Fibroblast of upper back skin (primary cell): Measurements from ENCODE around the gene ISL2.

ENCODE experiments used
- DNase-seq: peaks from one replicate; pipeline ENCODE4 v3.0.0-alpha.2; 2013

The ISL2 gene

DNA sequence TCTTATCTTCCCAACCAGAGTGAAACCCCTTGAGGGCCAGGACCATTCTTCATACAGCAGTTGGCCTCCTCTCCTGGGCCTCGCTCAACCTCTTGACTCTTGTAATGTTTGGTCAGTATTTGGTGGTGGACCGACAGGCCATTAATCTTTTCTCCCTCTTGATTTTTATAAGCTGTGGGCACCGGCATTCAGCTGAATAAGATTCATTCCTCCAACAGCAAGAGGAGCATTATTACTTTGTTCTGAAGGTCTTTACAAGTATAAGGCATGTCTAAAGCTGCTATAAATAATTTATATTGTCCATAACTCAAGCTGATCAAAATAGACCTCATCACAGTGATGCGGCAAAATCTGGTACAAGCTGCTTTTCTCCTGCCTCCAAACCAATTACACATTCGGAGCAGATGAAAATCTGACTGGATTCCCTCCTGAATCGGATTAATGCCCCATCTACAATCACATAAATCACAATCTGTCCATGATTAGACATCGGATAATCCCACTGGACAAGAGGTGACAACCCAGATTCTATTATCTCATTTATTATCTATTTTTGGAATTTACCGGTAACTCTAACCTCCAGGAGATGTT, 8.4 kb upstream of the ISL2 start:
- no peak for DNase-seq

DNA sequence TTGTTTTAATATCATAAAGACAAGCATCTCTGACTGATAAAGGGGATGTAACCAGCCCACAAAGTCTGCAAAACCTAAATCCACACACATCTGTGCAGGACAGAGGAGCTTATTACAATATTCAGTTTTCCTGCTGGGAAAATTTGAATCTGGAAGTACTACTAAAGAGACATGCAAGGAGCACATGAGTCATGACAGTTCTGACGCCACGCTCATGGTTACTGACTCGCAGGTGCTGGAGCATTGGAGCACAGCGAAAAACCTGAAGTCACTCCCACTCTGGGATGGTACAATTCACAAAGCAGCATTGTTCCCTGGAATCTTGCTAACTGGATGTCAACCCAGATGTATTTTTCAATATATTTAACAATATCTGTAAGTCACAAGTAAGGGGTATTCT, 7.6 kb upstream of the ISL2 start:
- no peak for DNase-seq

DNA sequence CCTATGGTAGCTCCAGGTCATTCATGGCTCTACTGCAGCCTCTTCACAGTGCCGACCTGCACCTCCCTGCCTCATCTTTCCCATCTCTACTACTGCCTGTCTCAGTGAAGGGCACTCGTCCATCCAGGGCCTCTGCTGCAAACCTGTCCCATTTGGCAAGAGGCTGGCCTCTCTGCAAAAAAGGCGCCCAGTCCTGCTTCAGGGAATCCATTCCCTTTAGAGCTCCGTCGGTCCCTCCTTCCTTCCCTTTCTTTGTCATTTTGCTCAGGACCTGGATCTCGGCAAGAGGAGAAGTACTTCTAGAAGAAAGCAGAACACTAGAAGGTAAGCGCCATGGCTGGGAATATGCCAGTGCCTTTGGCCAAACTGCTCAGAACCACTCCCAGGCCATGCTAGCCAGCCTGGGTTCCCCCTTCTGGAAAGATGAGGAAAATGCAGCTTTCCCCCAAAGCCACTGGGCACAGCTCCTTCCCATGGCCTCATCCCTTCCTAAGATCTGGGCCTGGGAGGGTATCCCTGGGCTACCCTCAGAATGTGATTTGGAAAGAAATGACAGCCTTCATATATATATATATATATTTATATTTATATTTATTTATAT, 6.4 kb upstream of the ISL2 start:
- DNase-seq: peak; percentile 41

DNA sequence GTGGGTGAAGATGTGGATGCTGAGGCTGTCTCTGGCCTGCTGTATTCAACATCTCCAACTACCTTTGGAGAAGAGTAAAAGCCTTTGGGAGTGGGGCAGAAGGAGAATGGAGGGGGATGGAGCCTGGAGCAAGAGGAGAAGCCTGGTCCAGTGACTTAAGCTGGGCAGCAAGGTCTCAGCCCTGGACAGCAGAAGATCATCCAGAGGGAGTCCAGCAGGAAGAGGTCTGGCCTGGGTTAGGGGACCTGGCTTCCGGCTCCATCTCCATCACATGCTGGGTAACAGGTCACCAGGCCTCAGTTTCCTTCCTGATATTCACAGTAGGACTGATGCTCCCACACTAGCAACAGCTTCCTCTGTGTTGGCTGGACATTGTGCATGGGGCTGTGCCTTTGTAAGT, 3.8 kb upstream of the ISL2 start:
- no peak for DNase-seq

DNA sequence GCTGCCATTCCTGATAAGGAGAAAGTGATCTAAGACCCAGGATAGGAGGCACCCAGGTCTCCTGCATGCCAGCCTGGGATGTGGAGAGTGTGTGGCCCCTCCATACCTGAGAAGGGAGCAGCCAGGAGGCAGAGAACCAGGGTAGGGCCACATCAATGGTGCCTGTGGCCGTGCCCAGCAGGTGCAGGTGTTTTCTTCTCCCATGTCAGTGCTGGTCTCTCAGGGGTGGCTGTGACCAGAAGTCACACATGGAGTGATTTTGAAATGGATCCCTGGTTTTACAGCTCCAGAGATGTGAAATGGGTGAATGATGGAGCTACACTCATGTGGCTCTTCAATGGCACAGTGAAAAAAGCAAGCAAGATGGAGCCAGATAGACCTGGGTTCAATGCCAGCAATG, 3.3 kb upstream of the ISL2 start:
- DNase-seq: no peak

DNA sequence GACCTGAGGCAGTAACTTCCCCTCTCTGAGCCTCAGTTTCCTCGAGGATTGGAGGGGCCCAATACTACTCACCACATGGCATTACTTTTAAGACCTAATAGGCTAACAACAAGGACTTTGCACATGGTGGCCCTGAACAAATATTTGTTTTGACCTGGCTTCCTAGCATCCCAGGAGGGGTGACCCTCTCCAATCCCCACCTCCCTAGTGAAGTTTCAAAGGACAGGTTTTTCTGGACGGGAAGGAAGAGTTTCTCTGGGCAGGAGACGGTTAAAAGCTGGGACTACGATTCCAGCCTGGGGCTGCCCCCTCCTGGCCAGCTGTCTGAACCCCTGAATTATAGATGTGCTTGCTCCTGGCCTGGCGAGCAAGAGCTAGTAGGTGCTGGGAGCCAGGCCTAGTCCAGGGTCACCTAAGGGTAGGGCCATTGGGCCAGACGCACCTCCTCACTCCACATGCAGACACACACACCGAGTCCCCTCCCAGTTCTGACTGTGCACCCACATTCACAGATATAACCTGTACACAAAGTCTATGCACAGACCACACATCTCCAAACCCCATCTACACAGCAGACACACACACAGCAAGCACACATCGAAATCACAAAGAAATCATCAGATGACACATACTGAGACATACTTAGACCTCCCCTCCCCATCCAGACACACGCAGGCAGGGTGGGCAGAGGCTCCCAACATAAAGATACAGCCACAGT, 2.7 kb upstream of the ISL2 start:
- no peak for DNase-seq

DNA sequence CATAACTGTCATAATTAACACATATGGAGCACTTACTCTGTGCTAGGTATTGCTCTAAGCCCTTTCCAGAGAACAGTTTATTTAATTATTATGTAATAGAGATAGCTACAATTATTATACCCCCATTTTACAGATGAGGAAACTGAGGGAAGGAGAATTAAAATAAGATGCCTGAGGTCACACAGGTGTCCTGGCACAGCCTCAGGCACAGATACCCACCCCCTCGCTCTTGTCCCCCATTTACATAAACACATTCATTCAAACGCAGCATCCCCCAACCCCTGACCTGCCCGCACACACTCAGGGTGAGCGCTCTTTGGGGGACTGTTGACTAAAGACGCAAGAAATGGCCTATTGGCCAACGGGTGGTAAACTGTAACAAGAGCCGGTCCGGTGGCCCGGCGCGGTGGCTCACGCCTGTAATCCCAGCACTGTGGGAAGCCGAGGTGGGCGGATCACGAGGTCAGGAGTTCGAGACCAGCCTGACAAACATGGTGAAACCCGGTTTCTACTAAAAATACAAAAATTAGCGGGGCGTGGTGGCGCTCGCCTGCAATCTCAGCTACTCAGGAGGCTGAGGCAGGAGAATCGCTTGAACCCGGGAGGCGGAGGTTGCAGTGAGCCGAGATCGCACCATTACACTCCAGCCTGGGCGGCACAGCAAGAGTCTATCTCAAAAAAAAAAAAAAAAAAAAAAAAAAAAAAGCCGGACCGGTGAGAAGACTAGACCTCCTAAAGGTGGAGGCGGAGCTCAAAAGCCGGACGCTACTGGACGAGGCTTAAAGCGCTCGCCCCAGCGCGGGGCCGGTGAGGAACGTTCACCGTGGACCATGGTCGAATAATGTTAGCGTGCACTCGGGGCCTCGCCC, 1.9 kb upstream of the ISL2 start:
- DNase-seq: no peak

DNA sequence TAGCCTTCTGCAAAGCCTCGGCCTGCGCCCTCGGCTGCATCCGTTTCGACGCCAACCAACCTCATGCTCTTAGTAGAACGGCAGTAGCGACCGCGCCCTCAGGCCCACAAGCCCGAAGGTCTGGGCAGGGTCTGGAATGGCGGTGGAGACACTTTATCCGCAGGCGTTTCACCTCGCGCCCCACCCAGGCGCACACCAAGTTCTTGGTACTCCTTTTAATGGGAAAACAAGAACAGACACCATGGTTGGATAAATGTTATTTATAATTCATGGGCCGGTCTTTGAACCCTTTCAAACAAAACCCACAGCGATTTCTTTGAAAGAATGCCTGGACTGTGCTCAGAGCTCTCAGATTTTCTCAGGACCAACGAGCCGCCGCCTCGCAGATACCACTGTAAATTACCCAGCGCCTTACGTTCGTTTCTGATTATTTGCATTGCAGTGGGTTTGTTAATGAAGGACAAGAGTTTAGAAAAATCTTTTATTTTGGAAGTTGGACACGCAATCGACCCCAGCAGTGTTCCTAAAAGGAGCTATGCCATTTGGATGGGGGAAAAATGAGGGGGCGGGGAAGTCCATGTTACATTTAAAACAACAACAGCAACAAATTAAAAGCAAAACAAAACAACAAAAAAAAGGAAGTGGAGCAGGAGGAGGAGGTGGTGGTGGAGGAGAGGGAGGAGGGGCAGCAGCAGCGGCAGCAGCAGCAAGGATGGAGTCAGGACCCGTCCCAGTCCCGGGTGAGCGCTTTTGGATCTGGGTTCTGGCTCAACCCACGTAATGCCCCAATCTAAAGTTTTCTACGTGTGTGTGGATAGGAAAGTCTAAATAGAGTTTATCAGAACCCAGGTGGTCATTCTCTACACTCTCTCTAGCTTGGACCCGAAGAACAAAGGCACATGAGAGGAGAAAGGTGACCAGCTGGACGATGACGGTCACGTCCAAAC, 993 bp upstream of the ISL2 start:
- DNase-seq: peak; percentile 25

DNA sequence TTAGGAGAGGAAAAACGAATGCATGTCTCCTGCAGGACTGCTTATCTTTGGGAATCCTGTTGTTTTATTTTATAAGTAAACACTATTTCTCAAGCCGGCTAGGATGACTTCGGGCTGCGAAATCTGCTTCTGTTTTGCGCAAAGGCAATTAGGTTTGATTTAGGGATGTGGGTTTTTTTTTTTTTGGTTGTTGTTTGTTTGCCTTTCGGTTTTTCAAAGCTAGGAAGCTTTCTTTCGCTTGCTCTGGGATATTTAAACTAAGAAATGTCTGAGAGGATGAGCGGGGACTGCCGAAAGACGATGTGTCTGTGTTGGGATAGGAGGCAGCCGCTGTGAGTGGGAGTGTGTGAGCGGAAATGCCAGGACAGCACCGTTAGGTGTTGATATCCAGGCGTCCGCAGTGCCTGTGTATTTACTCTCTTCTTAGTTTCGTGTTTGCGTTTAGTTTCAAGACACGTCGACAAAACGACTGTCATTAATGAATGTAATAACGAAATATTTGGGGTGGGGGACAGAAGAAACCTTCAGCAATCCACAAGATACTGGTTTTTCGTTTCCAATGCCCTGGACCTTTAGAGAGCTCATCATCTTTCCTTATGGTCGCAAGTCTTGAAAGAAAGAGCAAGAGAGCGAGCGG, 604 bp downstream of the ISL2 start:
- no peak for DNase-seq

DNA sequence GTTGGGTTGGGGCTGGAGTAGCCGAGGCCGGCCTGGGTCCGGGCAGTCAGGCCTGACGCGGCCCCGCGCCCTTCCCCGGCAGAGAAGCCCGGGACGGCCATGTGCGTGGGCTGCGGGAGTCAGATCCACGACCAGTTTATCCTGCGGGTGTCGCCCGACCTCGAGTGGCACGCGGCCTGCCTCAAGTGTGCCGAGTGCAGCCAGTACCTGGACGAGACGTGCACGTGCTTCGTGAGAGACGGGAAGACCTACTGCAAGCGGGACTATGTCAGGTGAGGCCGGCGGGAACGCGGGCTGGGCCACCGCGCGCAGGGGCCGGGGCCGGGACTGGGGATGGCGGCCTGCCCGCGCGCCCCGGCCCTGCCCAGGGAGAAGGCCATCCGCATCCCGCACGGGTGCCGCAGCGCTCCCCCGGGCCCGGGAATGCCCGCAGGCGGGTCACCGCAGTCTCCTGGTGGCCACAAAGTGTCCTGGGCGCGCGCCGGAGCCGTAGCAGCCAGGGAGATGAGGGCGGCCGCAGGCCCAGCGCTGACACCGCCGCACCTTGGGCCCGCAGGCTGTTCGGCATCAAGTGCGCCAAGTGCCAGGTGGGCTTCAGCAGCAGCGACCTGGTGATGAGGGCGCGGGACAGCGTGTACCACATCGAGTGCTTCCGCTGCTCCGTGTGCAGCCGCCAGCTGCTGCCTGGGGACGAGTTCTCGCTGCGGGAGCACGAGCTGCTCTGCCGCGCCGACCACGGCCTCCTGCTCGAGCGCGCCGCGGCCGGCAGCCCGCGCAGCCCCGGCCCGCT, 1.3 kb downstream of the ISL2 start:
- DNase-seq: no peak

DNA sequence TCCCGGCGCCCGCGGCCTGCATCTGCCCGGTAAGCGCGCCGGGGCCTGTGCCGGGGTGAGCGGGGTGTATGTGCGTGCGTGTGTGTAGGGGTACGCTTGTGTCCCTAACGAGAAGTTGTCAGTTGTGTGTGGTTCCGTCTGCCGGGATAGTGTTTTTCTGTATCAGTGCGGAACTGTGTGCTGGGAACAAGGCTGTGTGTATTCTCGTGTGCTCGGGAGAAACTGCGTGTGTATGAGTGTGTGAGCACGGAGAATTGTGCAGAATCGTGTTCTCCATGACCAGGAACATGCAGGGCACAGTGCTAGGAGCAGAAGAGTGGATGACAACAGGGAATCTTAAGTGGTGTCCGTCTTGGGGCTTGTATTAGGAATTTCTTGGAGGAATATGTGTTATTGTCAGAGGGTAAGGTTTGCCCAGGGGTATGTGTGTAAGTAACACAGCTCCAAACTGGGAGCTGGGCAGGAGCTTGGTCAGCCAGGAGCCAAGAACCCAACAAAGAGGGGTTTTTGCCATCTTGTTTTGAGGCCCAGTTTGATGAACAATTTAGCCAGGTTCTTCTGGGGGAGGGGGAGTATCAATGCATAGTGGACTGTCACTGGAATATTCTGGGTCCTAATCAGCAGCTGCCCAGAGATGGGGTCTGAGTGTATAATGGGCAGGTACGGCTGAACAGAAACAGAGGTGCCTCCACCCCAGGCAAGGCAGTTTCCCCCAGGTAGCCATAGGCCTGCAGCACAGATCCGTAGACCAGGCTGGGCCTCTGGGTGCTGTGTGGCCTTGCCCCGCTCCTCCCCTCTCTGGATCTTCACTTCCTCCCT, 2.1 kb downstream of the ISL2 start:
- no peak for DNase-seq

DNA sequence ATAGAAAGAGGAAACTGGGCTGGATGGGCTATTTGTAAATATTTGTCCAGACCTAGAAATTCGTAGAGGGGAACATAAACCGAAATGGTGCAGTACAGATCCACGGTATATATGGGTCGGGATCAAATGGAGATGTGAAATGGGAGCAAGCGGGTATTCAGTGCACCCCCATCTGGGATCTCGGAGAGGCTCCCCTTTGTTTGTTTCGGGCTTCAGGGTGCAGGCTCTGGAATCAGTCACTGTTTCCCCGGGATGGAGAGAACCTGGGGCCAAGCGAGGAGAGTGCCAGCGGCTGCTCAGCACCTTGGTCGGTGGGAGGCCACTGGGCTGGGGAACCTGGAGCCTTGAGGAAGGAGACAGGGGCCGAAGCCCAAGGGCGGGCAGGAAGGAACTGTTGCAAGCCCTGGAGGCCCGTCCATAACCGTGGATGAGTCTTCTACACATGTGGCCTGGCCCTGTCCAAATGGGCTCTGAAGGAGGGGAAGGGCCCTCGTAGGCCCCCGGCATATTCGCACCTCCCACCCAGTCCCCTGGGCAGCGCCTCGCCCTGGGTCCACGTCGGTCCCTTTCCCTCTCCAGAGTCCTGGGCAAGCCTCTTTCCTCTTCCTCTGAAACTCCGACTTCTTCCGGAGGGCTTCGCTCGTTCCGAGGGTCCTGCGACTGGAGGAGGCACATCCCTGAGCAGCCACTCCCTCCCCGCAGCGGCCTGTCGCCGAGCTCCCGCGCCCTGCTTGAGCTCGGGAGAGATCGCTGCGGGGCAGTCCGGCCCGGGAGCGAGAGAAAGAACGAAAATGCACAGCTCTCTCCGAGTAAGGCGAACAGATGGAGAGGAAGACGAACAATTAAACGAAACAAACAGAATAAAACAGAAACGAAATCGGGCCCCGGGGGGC, 3.0 kb downstream of the ISL2 start:
- DNase-seq: no peak

DNA sequence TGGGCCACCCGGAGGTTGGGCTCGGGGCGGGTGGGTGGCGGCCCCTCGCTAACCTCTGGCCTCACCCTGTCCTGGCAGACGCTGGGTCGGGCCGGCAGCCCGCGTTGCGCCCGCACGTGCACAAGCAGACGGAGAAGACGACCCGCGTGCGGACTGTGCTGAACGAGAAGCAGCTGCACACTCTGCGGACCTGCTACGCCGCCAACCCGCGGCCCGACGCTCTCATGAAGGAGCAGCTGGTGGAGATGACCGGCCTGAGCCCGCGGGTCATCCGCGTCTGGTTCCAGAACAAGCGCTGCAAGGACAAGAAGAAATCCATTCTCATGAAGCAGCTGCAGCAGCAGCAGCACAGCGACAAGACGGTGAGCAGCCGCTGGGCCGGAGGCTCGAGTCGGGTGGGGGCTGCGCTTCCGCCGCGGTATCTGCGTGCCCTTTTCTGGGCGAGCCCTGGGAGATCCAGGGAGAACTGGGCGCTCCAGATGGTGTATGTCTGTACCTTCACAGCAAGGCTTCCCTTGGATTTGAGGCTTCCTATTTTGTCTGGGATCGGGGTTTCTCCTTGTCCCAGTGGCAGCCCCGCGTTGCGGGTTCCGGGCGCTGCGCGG, 3.7 kb downstream of the ISL2 start:
- DNase-seq: no peak

DNA sequence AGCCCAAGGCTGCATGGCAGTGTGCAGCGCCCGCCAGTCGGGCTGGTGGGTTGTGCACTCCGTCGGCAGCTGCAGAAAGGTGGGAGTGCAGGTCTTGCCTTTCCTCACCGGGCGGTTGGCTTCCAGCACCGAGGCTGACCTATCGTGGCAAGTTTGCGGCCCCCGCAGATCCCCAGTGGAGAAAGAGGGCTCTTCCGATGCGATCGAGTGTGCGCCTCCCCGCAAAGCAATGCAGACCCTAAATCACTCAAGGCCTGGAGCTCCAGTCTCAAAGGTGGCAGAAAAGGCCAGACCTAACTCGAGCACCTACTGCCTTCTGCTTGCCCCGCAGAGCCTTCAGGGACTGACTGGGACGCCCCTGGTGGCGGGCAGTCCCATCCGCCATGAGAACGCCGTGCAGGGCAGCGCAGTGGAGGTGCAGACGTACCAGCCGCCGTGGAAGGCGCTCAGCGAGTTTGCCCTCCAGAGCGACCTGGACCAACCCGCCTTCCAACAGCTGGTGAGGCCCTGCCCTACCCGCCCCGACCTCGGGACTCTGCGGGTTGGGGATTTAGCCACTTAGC, 4.3 kb downstream of the ISL2 start:
- DNase-seq: no peak

DNA sequence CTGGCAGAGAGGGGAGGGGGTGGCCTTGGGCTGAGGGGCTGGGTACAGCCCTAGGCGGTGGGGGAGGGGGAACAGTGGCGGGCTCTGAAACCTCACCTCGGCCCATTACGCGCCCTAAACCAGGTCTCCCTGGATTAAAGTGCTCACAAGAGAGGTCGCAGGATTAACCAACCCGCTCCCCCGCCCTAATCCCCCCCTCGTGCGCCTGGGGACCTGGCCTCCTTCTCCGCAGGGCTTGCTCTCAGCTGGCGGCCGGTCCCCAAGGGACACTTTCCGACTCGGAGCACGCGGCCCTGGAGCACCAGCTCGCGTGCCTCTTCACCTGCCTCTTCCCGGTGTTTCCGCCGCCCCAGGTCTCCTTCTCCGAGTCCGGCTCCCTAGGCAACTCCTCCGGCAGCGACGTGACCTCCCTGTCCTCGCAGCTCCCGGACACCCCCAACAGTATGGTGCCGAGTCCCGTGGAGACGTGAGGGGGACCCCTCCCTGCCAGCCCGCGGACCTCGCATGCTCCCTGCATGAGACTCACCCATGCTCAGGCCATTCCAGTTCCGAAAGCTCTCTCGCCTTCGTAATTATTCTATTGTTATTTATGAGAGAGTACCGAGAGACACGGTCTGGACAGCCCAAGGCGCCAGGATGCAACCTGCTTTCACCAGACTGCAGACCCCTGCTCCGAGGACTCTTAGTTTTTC, 4.9 kb downstream of the ISL2 start:
- DNase-seq: no peak

DNA sequence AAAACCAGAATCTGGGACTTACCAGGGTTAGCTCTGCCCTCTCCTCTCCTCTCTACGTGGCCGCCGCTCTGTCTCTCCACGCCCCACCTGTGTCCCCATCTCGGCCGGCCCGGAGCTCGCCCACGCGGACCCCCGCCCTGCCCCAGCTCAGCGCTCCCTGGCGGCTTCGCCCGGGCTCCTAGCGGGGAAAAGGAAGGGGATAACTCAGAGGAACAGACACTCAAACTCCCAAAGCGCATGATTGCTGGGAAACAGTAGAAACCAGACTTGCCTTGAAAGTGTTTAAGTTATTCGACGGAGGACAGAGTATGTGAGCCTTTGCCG, 5.4 kb downstream of the ISL2 start:
- DNase-seq: no peak

DNA sequence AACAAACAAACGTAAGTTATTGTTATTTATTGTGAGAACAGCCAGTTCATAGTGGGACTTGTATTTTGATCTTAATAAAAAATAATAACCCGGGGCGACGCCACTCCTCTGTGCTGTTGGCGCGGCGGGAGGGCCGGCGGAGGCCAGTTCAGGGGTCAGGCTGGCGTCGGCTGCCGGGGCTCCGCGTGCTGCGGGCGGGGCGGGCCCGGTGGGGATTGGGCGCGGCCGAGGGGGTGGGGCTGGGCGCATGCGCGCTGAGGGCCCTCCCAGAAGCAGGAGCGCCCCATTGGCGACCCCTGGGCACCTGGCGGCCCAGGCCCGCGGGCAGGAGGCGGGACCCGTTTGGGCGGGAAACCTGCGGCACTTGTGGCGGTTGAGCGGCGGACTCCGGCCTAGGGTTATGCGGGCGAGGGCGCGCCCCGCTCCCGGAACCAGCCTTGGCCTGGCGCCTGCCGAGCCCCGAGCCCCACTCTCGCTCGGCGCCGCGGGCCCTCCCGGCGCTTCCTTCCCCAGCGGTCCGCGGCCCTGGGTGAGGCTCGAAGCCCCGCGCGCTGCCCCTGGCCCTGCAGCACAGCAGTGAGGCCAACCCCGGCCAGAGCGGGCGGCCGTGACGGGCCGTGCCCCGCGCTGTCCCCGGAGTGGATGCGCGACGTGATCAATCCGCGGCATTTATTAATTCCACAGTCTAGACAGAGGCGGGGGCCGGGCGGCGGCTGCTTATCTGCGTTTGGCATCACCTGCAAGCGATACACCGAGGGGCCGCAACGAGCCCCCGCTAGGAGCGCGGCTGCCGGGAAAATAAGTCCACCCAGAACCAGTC, 6.0 kb downstream of the ISL2 start:
- DNase-seq: no peak
